ENCODE data around the gene TBCK.

TBCK gene

DNA sequence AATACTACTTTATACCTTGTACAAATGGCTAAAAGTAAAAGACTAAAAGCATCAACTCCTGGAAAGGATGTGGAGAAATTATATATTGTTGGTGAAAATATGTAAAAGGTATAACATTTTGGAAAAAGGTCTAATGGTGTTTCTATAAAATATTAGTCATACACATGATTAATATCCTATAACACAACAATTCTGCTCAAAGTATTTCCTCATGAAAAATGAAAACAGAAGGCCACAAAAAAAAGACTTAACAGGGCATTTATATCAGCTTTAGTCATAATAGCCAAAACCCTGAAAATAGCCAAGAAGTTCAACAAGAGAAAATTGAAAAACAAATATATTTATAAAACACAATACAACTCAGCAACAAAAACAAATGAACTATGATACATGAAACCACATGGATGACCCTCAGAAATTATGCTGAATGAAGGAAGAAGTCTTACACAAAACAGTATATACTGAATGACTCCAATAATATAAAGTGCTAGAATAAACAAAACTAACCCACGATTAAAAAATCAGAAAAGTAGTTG, 38.8 kb downstream of the TBCK start:
- in situ Hi-C loops (cut with HindIII; ENCODE audit: low pct_ligation_motif_present, low sequenced_read_pairs): no loop called here
- Histone ChIP-seq H3K36me3 (replicated peaks) (no peaks in the 10 kb centered on the region), H3K27ac (peak overlapping the region; percentile 32), H3K4me3 (ENCODE audit: low read depth, low read length) (no peak overlapping the region), H3K27me3 (replicated peaks) (no peaks in the 10 kb centered on the region)
- DNase-seq: no peak
- TF ChIP-seq, protein P1, sequence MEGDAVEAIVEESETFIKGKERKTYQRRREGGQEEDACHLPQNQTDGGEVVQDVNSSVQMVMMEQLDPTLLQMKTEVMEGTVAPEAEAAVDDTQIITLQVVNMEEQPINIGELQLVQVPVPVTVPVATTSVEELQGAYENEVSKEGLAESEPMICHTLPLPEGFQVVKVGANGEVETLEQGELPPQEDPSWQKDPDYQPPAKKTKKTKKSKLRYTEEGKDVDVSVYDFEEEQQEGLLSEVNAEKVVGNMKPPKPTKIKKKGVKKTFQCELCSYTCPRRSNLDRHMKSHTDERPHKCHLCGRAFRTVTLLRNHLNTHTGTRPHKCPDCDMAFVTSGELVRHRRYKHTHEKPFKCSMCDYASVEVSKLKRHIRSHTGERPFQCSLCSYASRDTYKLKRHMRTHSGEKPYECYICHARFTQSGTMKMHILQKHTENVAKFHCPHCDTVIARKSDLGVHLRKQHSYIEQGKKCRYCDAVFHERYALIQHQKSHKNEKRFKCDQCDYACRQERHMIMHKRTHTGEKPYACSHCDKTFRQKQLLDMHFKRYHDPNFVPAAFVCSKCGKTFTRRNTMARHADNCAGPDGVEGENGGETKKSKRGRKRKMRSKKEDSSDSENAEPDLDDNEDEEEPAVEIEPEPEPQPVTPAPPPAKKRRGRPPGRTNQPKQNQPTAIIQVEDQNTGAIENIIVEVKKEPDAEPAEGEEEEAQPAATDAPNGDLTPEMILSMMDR (IDR thresholded peaks at IDR 0.05; ENCODE audit: low read depth, low read length, missing control alignments): no peak

DNA sequence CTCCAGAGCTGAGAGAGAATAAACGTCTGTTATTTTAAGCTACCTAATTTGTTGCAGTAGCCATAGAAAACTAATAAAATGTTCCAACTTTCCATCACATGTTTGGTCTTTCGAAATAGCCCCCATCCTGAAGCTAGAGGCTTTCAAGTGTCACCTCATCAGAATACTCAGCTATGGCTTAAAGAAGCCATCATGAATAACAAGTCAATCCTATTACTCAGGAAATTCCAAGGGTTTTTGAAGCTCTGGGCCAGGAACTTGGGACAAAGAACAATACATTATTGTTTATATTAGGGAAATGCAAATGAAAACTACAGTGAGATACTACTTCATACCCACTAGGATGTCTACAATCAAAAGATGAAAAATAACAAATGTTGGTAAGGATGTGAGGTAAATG, 42.2 kb downstream of the TBCK start:
- no peaks in the 10 kb centered on the region for H3K27me3 ChIP-seq (replicated peaks)
- H3K27ac ChIP-seq: no peak overlapping the region
- DNase-seq: peak; percentile 14
- TF ChIP-seq, protein P1 (IDR thresholded peaks at IDR 0.05; ENCODE audit: low read depth, low read length, missing control alignments): no peak
- H3K4me3 ChIP-seq (ENCODE audit: low read depth, low read length): no peak overlapping the region
- in situ Hi-C loops (cut with HindIII; ENCODE audit: low pct_ligation_motif_present, low sequenced_read_pairs): no loop called here
- H3K36me3 ChIP-seq (replicated peaks): no peaks in the 10 kb centered on the region

DNA sequence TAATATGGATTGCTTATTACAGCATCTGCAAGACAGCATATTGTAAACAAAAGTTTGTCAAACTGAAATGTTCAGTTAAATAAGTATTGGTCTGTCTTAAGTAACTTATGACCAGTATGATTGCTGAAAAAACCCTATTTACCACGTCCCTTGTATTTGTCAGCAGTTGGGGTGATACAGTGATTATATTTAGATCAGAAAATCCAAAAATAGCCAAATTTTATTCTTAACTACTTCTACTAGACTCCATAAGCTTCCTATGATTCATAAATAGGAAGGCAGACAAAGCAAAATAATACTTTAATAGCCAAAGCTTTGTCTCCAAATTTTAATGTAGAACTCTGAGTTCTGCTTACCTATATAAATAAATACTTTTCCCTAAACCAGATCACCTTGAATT, 45.3 kb downstream of the TBCK start:
- Histone ChIP-seq H3K36me3 (replicated peaks) (no peaks in the 10 kb centered on the region), H3K4me3 (ENCODE audit: low read depth, low read length) (no peak overlapping the region), H3K27me3 (replicated peaks) (no peaks in the 10 kb centered on the region), H3K27ac (no peak overlapping the region)
- TF ChIP-seq, protein P1 (IDR thresholded peaks at IDR 0.05; ENCODE audit: low read depth, low read length, missing control alignments): no peak
- DNase-seq: no peak
- in situ Hi-C loops (cut with HindIII; ENCODE audit: low pct_ligation_motif_present, low sequenced_read_pairs): no loop called here

DNA sequence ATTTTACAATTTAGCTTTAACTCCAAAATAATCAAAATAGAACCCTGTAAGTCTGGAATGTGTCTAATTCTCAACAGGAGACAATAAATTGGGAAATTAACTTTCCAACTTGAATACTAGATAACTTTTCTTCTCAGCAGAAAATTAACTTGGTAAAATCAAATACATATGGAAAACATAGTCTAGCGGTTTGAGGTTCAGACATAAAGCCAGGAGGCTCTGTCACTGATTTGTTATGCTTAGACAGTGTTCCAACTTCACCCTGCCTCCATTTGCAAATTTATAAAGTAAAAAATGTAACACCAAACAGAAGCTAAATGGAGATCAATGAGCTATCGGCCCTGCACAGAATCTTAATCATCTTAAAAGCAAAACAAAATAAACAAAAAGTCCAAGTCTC, 46.3 kb downstream of the TBCK start:
- DNase-seq: no peak
- Histone ChIP-seq H3K27ac (no peak overlapping the region), H3K27me3 (replicated peaks) (no peaks in the 10 kb centered on the region), H3K36me3 (replicated peaks) (no peaks in the 10 kb centered on the region), H3K4me3 (ENCODE audit: low read depth, low read length) (no peak overlapping the region)
- TF ChIP-seq, protein P1 (IDR thresholded peaks at IDR 0.05; ENCODE audit: low read depth, low read length, missing control alignments): no peak
- in situ Hi-C loops (cut with HindIII; ENCODE audit: low pct_ligation_motif_present, low sequenced_read_pairs): no loop called here

DNA sequence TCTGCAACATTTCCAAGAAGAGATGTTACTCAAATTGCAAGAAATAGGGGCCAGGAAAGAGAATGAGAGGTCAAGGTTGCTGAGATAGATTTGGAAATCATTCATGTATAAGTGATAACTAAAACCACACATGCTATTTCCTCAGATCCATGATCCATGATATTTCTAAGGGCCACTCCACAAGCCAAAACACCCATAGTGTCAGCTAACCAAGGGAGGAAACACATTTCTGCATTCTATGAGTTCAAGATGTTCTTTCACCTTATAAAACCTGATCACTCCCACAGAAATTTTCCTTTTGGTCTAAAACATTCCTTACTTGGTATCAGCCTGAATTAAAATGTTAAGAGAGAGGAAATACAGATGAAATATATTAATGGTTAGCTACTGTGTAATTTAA, 47.2 kb downstream of the TBCK start:
- Histone ChIP-seq H3K27ac (no peak overlapping the region), H3K27me3 (replicated peaks) (no peaks in the 10 kb centered on the region), H3K4me3 (ENCODE audit: low read depth, low read length) (no peak overlapping the region), H3K36me3 (replicated peaks) (no peaks in the 10 kb centered on the region)
- TF ChIP-seq, protein P1 (IDR thresholded peaks at IDR 0.05; ENCODE audit: low read depth, low read length, missing control alignments): no peak
- no peak for DNase-seq
- in situ Hi-C loops (cut with HindIII; ENCODE audit: low pct_ligation_motif_present, low sequenced_read_pairs): no loop called here

DNA sequence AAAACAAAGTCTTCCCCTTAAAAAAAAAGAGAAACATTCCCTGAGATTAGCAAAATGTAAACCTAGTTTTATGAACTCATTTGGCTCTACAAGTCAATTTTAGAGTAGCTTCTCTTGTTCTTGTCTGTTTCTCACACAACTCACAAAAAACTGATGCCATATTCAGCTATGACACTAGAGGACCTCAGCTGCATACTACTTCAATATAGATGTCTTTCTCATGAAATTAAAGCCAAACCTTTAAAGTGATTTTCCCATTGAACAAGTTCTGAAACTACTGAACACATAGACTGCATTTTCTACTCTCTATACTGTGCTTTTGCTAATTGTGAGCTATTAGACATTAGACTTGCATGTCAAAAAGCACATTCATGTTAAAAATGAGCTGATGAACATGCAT, 49.8 kb downstream of the TBCK start:
- H3K27me3 ChIP-seq (replicated peaks): no peaks in the 10 kb centered on the region
- no peak overlapping the region for H3K27ac ChIP-seq
- TF ChIP-seq, protein P1 (IDR thresholded peaks at IDR 0.05; ENCODE audit: low read depth, low read length, missing control alignments): peak; percentile 66
- DNase-seq: peak; percentile 59
- no peaks in the 10 kb centered on the region for H3K36me3 ChIP-seq (replicated peaks)
- in situ Hi-C loops (cut with HindIII; ENCODE audit: low pct_ligation_motif_present, low sequenced_read_pairs): no loop called here
- no peak overlapping the region for H3K4me3 ChIP-seq (ENCODE audit: low read depth, low read length)
